HCEC 1CT (cell line): ENCODE data around the gene COL18A1.

Source experiments
- DNase-seq: peaks from one replicate; pipeline ENCODE4 v3.0.0-alpha.2; 2017

COL18A1 gene

DNA sequence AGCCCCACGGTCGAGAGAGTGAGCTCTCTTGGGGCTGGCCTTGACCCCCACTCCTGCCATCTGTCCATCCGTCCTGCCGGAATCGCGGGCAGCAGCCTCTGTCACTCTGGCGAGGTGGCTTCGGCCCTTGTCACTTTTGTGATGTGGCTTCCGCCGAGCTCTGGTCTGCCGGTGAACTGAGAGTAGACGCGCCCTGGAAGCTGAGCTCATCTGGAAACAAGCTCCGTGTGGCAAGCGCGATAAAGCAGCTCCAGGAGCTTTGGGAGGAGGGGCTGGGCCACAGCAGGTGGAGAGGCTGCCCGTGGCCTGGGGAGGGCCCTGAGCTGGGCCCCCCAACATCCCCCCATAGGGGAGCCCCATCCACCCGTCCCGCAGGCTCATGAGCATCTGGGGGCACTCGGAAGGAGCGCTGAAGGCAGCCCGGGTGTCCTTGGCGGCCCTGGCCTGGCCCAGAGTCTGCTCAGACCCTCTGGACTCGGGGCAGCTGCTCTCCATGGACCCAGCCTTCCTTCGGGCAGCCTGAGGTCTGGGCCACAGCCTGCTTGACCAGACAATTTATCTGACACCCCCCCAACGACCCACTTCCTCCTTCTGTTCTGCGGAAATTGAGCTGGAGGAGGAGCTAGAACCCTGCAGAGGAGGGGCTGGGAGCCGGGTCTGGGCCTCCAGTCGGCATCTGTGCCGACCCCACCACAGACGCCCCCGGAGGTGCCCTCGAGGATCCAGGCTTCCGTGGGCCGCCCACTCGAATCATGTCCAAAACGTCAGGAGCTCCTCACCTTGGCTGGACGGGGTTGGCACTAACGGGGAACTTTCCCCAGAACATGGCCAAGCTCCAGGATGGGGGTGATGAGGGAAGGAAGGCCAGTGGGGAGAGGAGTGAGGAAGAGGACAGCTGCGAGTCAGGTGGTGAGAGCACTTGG, 78.2 kb downstream of the COL18A1 start:
- DNase-seq: no peak

- no peak for DNase-seq
Observed at GRCh38 chr21:45484318-45484717, 79.4 kb downstream of the COL18A1 start.

GRCh38 chr21:45485686-45486442, 80.9 kb downstream of the COL18A1 start:
- no peak for DNase-seq

DNA sequence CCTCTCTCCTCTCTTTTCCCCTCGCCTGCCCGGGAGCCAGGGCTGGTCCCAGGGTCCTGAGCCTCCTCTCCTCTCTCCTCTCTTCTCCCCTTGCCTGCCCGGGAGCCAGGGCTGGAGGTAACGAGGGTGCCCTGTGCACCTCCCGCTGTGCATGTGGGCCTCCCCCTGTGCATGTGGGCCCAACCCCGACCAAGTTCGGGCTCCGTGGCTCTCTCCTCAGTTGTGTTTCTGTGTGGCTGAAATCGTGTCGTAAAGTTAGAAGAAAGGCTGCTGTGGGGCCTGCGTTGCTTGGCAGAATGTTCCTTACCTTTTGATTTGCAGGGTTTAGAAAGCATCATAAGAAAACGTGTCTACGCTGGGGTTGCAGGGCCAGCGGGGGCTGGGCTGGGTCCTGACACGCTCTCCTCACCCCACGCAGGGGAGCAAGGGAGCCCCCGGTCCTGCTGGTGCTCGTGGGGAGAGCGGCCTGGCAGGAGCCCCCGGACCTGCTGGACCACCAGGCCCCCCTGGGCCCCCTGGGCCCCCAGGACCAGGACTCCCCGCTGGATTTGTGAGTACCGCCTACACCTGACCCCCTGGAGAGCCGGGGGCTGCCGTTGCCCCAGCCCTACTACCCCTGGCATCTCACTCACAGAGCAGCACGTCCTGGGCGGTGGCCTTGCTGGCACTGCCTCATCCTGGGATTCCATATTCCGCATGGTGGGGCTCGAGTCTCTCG, 81.6 kb downstream of the COL18A1 start:
- no peak for DNase-seq

GRCh38 chr21:45487161-45487806, 82.3 kb downstream of the COL18A1 start:
- DNase-seq: no peak

DNA sequence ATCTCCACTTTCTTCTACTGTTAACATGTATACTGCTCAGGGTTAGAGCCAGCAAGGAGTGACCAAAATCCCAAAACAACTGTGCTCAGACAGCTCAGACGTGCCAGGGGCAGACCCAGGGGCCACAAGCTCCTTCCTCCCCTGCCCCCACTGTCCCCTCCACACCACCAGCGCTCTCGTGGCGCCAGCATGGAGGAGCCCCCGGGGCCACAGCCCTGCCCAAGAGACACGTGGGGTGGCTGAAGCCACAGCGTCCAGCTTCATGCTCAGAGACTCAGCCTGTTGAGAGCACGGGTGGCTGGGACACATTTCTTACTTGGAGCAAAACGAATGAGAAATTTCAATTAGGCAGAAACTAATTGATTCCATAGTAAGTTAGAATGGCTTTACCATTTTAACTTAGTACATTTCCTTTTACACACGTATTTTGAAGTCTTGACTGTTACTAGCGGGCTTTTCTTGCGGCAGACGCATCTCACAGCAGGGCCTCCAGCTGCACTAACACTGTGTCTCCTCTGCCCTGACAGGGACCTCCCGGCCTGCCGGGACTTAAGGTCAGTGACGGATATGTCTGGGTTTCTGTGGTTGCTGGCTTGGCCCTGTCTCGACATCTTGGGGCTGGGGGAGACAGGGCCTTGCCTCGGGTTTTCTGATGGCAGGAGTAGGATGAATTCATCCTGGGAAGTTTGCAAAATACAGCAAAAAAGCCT, 83.1 kb downstream of the COL18A1 start:
- DNase-seq: no peak

- DNase-seq: no peak
Observed at GRCh38 chr21:45488931-45489721, 84.2 kb downstream of the COL18A1 start.

DNA sequence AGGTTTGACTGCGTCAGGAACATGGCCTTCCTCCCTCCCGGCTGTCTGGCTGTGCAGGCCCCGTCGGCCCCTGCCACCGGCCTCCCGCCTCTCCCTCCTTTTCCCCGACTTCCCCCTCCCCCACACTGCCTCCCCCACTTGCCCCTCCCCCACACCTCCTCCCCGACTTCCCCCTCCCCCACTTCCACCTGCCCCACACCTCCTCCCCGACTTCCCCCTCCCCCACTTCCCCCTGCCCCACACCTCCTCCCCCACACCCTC, 84.7 kb downstream of the COL18A1 start:
- no peak for DNase-seq

DNA sequence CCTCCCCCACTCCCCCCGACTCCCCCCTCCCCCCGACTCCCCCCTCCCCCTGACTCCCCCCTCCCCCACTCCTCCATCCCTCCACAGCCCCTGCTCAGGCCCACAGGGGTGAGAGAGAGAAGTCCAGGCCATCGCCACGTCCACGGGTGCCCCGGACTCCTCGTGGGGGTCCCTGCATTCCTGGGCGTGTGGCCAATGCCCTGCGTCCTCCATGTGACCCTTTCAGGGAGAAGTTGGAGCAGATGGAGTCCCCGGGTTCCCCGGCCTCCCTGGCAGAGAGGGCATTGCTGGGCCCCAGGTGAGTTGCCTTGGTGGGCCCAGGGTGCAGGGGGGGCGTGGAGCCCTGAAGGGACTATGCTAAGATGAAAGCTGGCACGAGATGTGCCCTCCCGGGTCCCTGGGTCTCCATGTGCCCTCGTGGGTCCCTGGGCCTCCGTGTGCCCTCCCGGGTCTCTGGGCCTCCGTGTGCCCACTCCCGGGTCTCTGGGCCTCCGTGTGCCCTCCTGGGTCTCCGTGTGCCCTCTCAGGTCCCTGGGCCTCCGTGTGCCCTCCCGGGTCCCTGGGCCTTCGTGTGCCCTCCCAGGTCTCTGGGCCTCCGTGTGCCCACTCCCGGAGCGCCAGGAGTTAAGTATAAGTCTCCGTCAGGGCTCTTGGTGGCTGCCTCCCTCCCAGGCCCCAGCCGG, 85.2 kb downstream of the COL18A1 start:
- no peak for DNase-seq

DNA sequence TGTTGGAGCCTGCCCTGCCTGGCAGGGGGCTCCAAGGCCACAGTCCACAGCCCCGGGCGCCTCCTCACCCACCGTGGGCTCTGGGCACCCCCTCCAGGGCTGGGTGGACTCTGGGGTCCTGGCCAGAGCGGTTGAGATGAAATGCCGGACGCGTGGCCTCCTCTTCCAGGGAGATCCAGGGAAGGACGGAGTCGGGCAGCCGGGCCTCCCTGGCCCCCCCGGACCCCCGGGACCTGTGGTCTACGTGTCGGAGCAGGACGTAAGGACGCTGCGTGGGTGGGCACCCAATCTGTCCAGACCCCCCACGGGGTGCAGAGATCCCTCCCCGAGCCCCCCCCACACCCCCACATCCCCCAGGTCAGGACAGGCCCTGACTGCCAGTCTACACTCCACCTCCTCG, 86.1 kb downstream of the COL18A1 start:
- no peak for DNase-seq

GRCh38 chr21:45491623-45492022, 86.7 kb downstream of the COL18A1 start:
- DNase-seq: no peak

GRCh38 chr21:45492765-45493164, 87.8 kb downstream of the COL18A1 start:
- no peak for DNase-seq

DNA sequence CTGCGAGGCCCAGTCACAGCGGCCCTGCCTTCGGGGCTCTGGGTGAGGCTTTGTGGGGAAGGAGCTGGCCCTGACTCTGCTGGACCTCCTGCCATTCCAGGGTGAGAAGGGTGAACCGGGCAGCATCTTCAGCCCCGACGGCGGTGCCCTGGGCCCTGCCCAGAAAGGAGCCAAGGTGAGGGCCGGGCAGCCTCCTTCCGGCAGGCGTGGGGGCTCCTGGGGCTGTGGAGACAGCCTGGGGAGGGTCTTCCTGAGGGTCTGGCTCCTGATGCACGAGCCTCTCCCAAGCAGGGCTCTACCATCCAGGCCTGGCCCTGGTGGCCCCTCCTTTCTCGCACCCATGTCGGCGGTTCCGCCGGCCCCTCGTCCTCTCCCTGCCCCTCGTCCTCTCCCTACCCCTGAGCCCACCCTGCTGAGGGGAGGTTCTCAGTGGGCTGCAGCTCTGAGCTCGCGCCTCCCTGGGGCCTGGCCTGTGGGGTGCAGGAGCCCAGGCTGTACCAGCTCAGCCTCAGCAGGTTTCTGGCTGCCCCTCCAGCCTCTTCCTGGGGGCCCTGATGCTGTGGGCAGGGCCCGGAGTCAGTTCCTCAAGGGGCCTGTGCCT, 88.5 kb downstream of the COL18A1 start:
- DNase-seq: no peak

DNA sequence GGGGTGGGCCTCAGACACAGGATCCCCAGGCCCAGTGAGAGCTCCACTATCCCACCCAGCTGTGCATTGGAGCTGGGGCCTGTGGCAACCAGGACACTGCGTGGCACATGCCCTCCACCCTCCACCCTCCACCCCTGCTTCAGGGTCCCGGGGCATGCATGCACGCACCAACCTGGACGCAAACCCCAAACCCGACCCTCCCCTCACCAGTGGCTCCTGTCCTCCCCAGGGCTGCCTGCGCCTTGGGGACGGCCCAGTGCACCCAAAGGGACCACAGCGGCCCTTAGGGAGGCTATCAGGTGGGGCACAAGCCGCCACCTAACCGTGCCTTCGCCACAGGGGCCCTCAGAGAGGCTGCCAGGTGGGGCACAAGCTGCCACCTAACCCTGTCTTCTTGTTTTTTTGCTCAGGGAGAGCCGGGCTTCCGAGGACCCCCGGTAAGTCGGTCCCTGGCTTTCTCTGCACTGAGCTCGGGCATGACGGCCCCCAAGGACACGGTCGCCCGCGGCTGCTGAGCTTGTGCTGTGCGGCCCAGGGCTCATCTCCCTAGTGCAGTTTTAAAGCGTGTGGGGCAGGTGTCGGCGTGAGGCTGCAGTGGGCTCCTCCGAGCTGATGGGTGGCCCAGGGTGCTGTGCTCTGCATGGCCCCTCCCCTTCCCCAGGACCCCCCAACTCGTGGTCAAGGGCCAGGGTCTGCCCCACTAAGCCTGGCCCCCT, 89.3 kb downstream of the COL18A1 start:
- no peak for DNase-seq

DNA sequence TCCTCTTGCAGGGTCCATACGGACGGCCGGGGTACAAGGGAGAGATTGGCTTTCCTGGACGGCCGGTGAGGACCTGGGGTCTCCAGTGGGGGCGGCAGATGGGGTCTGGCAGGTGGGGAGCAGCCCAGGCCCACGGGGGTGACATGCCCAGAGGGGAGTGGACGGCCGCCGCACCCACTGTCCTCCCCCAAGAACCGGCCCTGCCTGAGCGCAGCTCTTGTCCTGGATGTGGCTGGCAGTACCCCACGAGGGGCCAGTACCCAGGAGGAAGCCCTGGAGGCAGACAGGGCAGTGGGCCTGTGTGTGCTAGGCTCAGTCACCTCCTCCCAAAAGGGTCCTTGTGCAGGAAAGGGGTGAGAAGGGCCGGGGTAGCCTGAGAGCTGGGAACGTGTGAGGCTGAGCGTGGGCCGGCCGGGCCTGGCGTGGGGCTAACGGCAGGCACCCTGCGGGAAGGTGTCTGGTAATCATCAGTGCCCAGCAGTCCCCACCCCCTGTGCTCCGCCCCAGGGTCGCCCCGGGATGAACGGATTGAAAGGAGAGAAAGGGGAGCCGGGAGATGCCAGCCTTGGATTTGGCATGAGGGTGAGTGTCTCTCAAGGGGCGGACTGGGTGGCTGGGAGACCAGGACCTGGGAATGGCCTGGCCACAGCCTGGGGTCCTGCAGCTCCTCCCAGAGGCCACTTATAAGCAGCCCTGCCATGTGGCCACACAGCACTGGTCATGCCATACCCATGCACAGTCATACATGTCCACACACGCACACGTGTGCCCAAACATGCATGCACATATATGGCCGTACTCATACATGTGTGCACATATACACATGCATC, 90.1 kb downstream of the COL18A1 start:
- DNase-seq: no peak

DNA sequence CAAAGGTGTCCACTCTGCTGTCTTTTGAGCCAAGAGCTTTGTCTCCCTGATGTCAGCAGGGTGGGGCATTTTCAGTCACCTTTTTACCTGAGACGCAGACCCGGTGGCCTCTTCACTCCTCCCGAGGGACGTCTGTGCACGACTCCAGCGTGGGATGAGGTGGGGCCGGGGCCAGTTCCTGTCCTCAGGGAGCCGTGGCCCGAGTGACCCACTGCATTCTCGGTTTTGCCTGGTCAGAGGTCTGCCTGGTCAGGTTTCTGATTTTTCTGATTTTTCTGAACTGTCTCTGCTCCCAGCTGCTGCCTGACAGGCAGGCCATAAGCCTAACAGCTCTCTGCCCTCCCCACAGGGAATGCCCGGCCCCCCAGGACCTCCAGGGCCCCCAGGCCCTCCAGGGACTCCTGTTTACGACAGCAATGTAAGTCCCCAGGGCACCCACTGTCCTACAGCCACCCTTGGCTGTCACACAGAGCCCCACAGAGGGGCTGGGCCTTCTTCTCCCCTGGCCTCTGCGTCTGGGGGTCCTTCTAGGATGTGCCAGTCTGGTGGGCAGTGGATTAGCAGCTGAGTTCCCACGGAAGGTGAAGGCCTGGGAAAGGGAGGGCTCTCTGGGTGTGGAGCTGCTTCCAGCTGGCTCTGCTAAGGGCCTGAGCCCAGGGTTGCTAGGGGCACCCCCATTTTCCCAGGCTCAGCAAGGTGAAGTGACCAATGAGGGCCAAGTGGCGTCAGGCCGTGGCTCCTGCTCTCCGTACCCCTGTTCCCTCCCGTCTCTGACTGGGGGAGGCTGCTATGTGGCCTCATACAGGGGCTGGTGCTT, 91.4 kb downstream of the COL18A1 start:
- no peak for DNase-seq

DNA sequence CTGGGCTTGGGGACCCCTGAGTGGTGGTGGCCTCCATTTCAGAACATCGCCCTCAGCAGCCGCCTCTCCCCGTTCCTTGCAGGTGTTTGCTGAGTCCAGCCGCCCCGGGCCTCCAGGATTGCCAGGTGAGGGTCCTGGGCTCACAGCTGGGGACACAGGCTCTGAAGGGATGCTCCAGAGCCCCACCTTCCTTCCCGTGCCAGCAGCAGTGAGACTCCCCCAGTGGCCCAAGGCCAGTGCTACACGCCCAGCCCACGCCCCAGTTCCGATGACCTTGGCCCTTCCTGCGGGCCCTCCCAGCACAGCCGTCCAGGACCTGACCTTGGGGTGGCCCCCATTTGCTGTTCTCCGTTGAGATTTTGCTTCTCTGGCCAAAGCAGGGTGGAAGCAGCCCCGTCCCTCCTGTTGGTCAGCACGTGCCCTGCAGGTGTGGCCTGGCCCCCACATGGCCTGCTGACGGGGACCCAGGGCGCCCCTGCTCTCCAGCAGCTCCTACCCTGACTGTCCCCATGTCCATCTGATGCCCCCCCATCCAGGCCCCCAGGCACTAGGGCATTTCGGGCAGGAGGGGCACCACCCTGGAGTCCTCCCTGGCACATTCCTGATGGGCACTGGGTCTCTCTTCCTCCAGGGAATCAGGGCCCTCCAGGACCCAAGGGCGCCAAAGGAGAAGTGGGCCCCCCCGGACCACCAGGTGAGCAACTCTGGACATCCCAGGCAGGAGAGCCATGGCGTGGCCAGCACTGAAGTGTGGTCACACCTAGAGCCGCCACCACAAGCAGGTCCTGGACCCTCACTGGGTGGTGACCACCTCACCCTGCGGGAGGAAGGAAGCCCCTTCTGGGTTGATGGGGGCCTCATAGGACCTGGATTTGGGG, 92.2 kb downstream of the COL18A1 start:
- DNase-seq: no peak
